DOHH2 (cell line): ENCODE measurements around the gene PI16.

ENCODE experiments used
- CTCF ChIP-seq: fragments of 200-600 bp; sonication (generic); IDR thresholded peaks from one replicate; pipeline ENCODE4 v1.5.1; 2014; ENCODE audit warnings: antibody characterized with exemption, mild to moderate bottlenecking, low read depth, low read length; ENCODE audit not compliant: poor library complexity, severe bottlenecking
- EZH2phosphoT487 ChIP-seq: fragments of 200-600 bp; sonication (generic); IDR thresholded peaks from 2 replicates; pipeline ENCODE4 v1.6.1; 2017; ENCODE audit warnings: borderline replicate concordance, mild to moderate bottlenecking, antibody characterized with exemption, low read length, moderate library complexity, mixed read lengths

DNA sequence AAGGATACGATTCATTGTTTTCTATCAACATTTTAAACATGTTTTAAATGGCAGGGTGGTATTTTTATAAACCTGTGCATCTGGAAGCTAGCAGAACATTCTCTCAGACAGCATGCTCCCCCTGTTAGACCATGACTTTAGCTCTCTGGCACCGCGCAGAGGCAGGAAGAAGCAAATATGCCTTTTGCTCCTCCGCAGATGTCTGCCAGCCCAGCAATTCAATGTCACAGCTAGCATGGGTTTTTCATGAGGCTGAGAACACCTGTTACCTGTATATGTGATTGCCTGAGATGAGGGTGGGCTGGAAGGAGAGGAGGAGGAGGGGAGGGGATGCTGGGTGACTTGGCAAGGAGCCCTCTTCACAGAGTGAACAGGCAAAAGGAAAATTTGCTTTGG is 24.8 kb downstream of the PI16 start:
- TF ChIP-seq CTCF (no peak), EZH2phosphoT487 (no peak)
